H1 (cell line): ENCODE results near the gene DOCK9. TPM values are rescaled to one million over a fixed set of nuclear protein-coding genes. Genes with fewer than 3 reads are reported as not detected.

Experiments used
- CTCF ChIA-PET: fragments of 300-600 bp; sonication (Branson Sonifier 250); formaldehyde crosslinking; loops from one replicate; lab custom pipeline; 2021; ENCODE audit not compliant: partially characterized antibody; lab: Charles Lee
- POLR2A ChIA-PET: fragments of 300-600 bp; sonication (Branson Sonifier 250); formaldehyde crosslinking; loops from one replicate; lab custom pipeline; 2021; ENCODE audit warnings: inconsistent platforms; ENCODE audit not compliant: partially characterized antibody; lab: Charles Lee
- DNase-seq, 2 experiments: peaks; one replicate each; pipeline versions ENCODE4 v3.0.0 to v3.0.0-alpha.2; 2010 to 2022; ENCODE audit warnings: low spot score in 2 of 2, low read depth in 1 of 2, mixed read lengths in 1 of 2
- FAIRE-seq: peaks from 2 replicates; lab custom pipeline; 2011; peaks lifted over from hg19 to GRCh38; lab: Jason Lieb, UNC
- H2AFZ ChIP-seq: 2 replicates; pipeline ENCODE4 v1.8.1; 2012; ENCODE audit warnings: low read length, inconsistent platforms
- H2AK5ac ChIP-seq: 2 replicates; pipeline ENCODE4 v1.6.1; 2013; ENCODE audit warnings: low read depth, low read length
- H2BK120ac ChIP-seq: replicated peaks from 2 replicates; pipeline ENCODE3; 2013; ENCODE audit warnings: low read depth, low read length, inconsistent platforms
- H2BK12ac ChIP-seq: 2 replicates; pipeline ENCODE4 v1.6.1; 2013; ENCODE audit warnings: low read depth, low read length
- H2BK15ac ChIP-seq: 2 replicates; pipeline ENCODE4 v1.6.1; 2013; ENCODE audit warnings: low read length
- H2BK20ac ChIP-seq: 2 replicates; pipeline ENCODE4 v1.6.1; 2013; ENCODE audit warnings: low read length
- H2BK5ac ChIP-seq: 2 replicates; pipeline ENCODE4 v1.6.1; 2013; ENCODE audit warnings: low read depth, low read length
- H3K14ac ChIP-seq: 2 replicates; pipeline ENCODE4 v1.6.1; 2013; ENCODE audit warnings: inconsistent platforms; ENCODE audit not compliant: insufficient read length
- H3K18ac ChIP-seq: 2 replicates; pipeline ENCODE4 v1.6.1; 2013; ENCODE audit warnings: low read length; ENCODE audit errors: extremely low read depth
- H3K23ac ChIP-seq: 2 replicates; pipeline ENCODE4 v1.6.1; 2013; ENCODE audit warnings: inconsistent platforms; ENCODE audit not compliant: insufficient read length
- H3K23me2 ChIP-seq: 2 replicates; pipeline ENCODE4 v1.6.1; 2013; ENCODE audit warnings: low read depth, low read length
- H3K27ac ChIP-seq: 2 replicates; pipeline ENCODE4 v1.6.1; 2011; ENCODE audit warnings: low read depth, low read length, inconsistent platforms
- H3K27me3 ChIP-seq, 4 experiments: replicated peaks in 1 of 4; 1 replicate in 1 of 4; 2 replicates in 3 of 4; pipeline versions ENCODE4 v1.6.1 to v1.8.1; 2011 to 2013; ENCODE audit warnings: low read length in 3 of 4, mild to moderate bottlenecking in 3 of 4, inconsistent platforms in 2 of 4, mixed read lengths in 2 of 4, moderate library complexity in 1 of 4; ENCODE audit not compliant: control insufficient read depth in 3 of 4, insufficient read depth in 3 of 4; ENCODE audit errors: extremely low read depth in 1 of 4
- H3K36me3 ChIP-seq, 4 experiments: 2 replicates each; pipeline versions ENCODE4 v1.6.1 to v1.8.1; 2011 to 2013; ENCODE audit warnings: mild to moderate bottlenecking in 4 of 4, low read length in 3 of 4, moderate library complexity in 2 of 4, control low read depth in 1 of 4, inconsistent platforms in 1 of 4; ENCODE audit not compliant: insufficient read depth in 4 of 4, control insufficient read depth in 2 of 4
- H3K4ac ChIP-seq: replicated peaks from 2 replicates; pipeline ENCODE3; 2013; ENCODE audit warnings: low read length, low read depth, mixed read lengths, inconsistent platforms; ENCODE audit not compliant: insufficient read length
- H3K4me1 ChIP-seq, 4 experiments: replicated peaks in 1 of 4; 1 replicate in 1 of 4; 2 replicates in 3 of 4; pipeline versions ENCODE4 v1.6.1 to v1.8.1; 2011 to 2013; ENCODE audit warnings: low read length in 3 of 4, inconsistent platforms in 2 of 4, mixed read lengths in 1 of 4; ENCODE audit not compliant: insufficient read depth in 4 of 4, control insufficient read depth in 3 of 4
- H3K4me2 ChIP-seq, 2 experiments: 2 replicates each; pipeline versions ENCODE4 v1.6.1 to v1.8.1; 2011 to 2013; ENCODE audit warnings: low read depth in 2 of 2, low read length in 2 of 2, control low read depth in 1 of 2, inconsistent platforms in 1 of 2, mild to moderate bottlenecking in 1 of 2; ENCODE audit not compliant: insufficient read depth in 1 of 2
- H3K4me3 ChIP-seq, 4 experiments: fragments of 200-600, 300-600 bp in 1 of 4; sonication (generic), shearing (Covaris generic), sonication (Bioruptor Twin) in 1 of 4; 2 replicates each; pipeline versions ENCODE4 v1.5.1 to v1.8.1; 2011 to 2016; ENCODE audit warnings: low read length in 4 of 4, low read depth in 3 of 4, control low read depth in 2 of 4, inconsistent platforms in 2 of 4, mild to moderate bottlenecking in 2 of 4, mixed read lengths in 1 of 4, moderate library complexity in 1 of 4; ENCODE audit not compliant: insufficient read depth in 2 of 4; ENCODE audit errors: extremely low read depth in 1 of 4
- H3K56ac ChIP-seq: replicated peaks from 2 replicates; pipeline ENCODE3; 2013; ENCODE audit warnings: low read depth, mild to moderate bottlenecking, mixed read lengths, low read length, inconsistent platforms; ENCODE audit not compliant: insufficient read length
- H3K79me1 ChIP-seq: 2 replicates; pipeline ENCODE4 v1.6.1; 2013; ENCODE audit warnings: low read depth, low read length, control low read depth
- H3K79me2 ChIP-seq, 2 experiments: 2 replicates each; pipeline versions ENCODE4 v1.6.1 to v1.8.1; 2012 to 2013; ENCODE audit warnings: low read length in 2 of 2, mild to moderate bottlenecking in 2 of 2, inconsistent platforms in 1 of 2; ENCODE audit not compliant: insufficient read depth in 2 of 2, control insufficient read depth in 1 of 2
- H3K9ac ChIP-seq, 4 experiments: replicated peaks in 1 of 4; 1 replicate in 1 of 4; 2 replicates in 3 of 4; pipeline versions ENCODE4 v1.6.1 to v1.8.1; 2011 to 2013; ENCODE audit warnings: low read depth in 3 of 4, low read length in 3 of 4, control low read depth in 2 of 4, mild to moderate bottlenecking in 2 of 4, moderate library complexity in 2 of 4, inconsistent platforms in 1 of 4; ENCODE audit errors: extremely low read depth in 1 of 4
- H3K9me3 ChIP-seq, 2 experiments: 2 replicates each; pipeline versions ENCODE4 v1.6.1 to v1.8.1; 2012 to 2013; ENCODE audit warnings: mild to moderate bottlenecking in 2 of 2, moderate library complexity in 2 of 2, control low read depth in 1 of 2, inconsistent platforms in 1 of 2, low read depth in 1 of 2, low read length in 1 of 2, mixed read lengths in 1 of 2; ENCODE audit not compliant: insufficient read depth in 2 of 2
- H4K20me1 ChIP-seq, 2 experiments: replicated peaks in 1 of 2; 2 replicates each; pipeline versions ENCODE3 to v1.8.1; 2011 to 2013; ENCODE audit warnings: inconsistent platforms in 2 of 2, low read length in 2 of 2, mild to moderate bottlenecking in 1 of 2; ENCODE audit not compliant: insufficient read depth in 2 of 2, control insufficient read depth in 1 of 2
- H4K5ac ChIP-seq: 2 replicates; pipeline ENCODE4 v1.6.1; 2013; ENCODE audit warnings: low read length, low read depth, mixed read lengths, inconsistent platforms; ENCODE audit not compliant: insufficient read length
- H4K8ac ChIP-seq: 2 replicates; pipeline ENCODE4 v1.8.0; 2013; ENCODE audit warnings: mild to moderate bottlenecking, moderate library complexity, low read length, inconsistent platforms; ENCODE audit not compliant: insufficient read depth; ENCODE audit errors: extremely low read depth
- H4K91ac ChIP-seq: replicated peaks from 2 replicates; pipeline ENCODE3; 2013; ENCODE audit warnings: low read length, mixed read lengths, inconsistent platforms; ENCODE audit not compliant: insufficient read length
- CREB1 ChIP-seq: IDR thresholded peaks from 2 replicates; pipeline ENCODE4 v1.6.1; 2012; ENCODE audit warnings: inconsistent platforms
- EZH2 ChIP-seq: fragments of 200-600 bp; sonication (generic); IDR thresholded peaks from 2 replicates; pipeline ENCODE4 v1.7.1; 2012; ENCODE audit warnings: low read depth, mild to moderate bottlenecking, moderate library complexity, low read length, inconsistent platforms; ENCODE audit not compliant: severe bottlenecking
- RBBP5 ChIP-seq: IDR thresholded peaks from 2 replicates; pipeline ENCODE4 v1.7.1; 2012; ENCODE audit warnings: low read depth, mild to moderate bottlenecking, inconsistent platforms, low read length, moderate library complexity, borderline replicate concordance
- RFX5 ChIP-seq: IDR thresholded peaks from 2 replicates; pipeline ENCODE4 v1.6.1; 2011; ENCODE audit warnings: low read depth, low read length, improper control_type of control experiment, borderline replicate concordance
- SIX5 ChIP-seq: IDR thresholded peaks from 2 replicates; pipeline ENCODE4 v1.6.1; 2011; ENCODE audit warnings: mild to moderate bottlenecking, low read depth, low read length
- TEAD4 ChIP-seq: IDR thresholded peaks from 2 replicates; pipeline ENCODE4 v1.6.1; 2012; ENCODE audit warnings: low read depth, low read length, inconsistent platforms, mixed read lengths
- WGBS, 2 experiments: shearing (Covaris generic) in 1 of 2; methylation state at CpG; one replicate each; pipeline versions ENCODE4 v1.1.6 to v1.1.7; 2013 to 2015; ENCODE audit warnings: low lambda C conversion rate in 2 of 2, mixed read lengths in 2 of 2, inconsistent platforms in 1 of 2, low coverage in 1 of 2, missing lambda C conversion rate in 1 of 2; ENCODE audit not compliant: insufficient replicate concordance in 2 of 2, insufficient coverage in 1 of 2, insufficient read length in 1 of 2; ENCODE audit errors: extremely low coverage in 1 of 2, missing lambda C conversion rate in 1 of 2; 5-methylcytosine and 5-hydroxymethylcytosine counted together
- polyA plus RNA-seq, 7 experiments: library from polyadenylated mRNA; depleted of rRNA in 3 of 7; stranded (reverse) in 5 of 7; unstranded in 2 of 7; fragments of >200 nt in 5 of 7; fragments of 200-250 nt in 2 of 7; gene quantifications; 1 replicate in 5 of 7; 2 replicates in 1 of 7; 4 replicates in 1 of 7; pipeline versions ENCODE4 v1.2.1 to v1.2.3, GENCODE V29; 2011 to 2013; ENCODE audit warnings: missing spikeins in 2 of 7, mixed read lengths in 2 of 7
- total RNA-seq: library from RNA; stranded (reverse); fragmentation: NEBNext Ultra II Directional; extraction: Animal tissue kit (Norgen Biotek cat#: 25700); gene quantifications from 2 replicates; pipeline ENCODE4 v1.2.1, GENCODE V29; 2021
- TF ChIP-seq, protein P1 (sequence below): IDR thresholded peaks from 2 replicates; pipeline ENCODE4 v1.6.1; 2012; ENCODE audit warnings: inconsistent platforms

DOCK9 gene
- total and polyA plus RNA-seq, 2 of the 8 experiments (the other 6 are each of a cell fraction or from before 2014, with no cell fraction given), result 21.6 to 31.5 TPM

DNA sequence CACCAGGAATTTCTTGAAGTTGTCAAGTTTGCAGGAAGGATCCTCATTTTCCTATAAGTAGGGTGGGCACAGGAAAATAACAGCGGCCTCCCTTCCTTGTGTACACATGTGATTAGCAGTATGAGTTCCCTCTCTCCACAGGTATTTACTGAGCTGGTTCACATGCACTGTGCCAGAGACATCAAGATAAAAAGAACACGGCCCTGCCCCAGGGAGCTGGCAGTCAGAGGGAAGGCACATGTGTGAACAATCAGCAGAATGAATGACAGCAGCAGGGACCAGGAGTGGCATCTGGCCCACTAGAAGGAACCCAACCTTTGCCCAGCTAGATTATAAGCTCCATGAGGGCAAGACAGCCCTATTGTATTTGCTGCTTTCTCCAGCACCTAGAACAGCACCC, 13.9 kb downstream of the DOCK9 start:
- H3K79me1 ChIP-seq, result no peaks in the 10 kb centered on the region
- no peaks in the 10 kb centered on the region for H3K36me3 ChIP-seq
- H3K27ac ChIP-seq, result no peak overlapping the region
- no peak overlapping the region for H2BK12ac ChIP-seq
- no peak overlapping the region for H3K18ac ChIP-seq
- no peak overlapping the region for H3K56ac ChIP-seq
- no peak for DNase-seq
- H3K23me2 ChIP-seq, result no peaks in the 10 kb centered on the region
- H3K4ac ChIP-seq, result no peak overlapping the region
- no peaks in the 10 kb centered on the region for H3K9me3 ChIP-seq
- no peak overlapping the region for H3K4me2 ChIP-seq
- H2BK15ac ChIP-seq, result no peak overlapping the region
- no peak overlapping the region for H2BK120ac ChIP-seq
- no peak overlapping the region for H2AFZ ChIP-seq
- no peak overlapping the region for H2BK20ac ChIP-seq
- no peaks in the 10 kb centered on the region for H3K79me2 ChIP-seq
- no peak overlapping the region for H3K14ac ChIP-seq
- CTCF ChIA-PET, result interaction anchor here (0.6 to 1.9 kb wide), 6 partner anchors 8 to 203 kb away, joined by 3 to 6 read pairs (median 4); no protein-coding TSS in a partner anchor
- peaks cover 0 to 2% (median 0%) of the 10 kb centered on the region in 4 experiments; a peak in 1 of 7 replicates for H3K27me3 ChIP-seq
- POLR2A ChIA-PET, result no interaction called here
- no peak overlapping the region for H3K9ac ChIP-seq
- no peaks in the 10 kb centered on the region for H4K20me1 ChIP-seq
- FAIRE-seq, result no peak
- no peak overlapping the region for H3K4me3 ChIP-seq
- no peak overlapping the region for H3K23ac ChIP-seq
- no peak overlapping the region for H4K8ac ChIP-seq
- H4K91ac ChIP-seq, result no peak overlapping the region
- TF ChIP-seq RBBP5, result no peak
- no peak for TF ChIP-seq TEAD4
- TF ChIP-seq, protein P1, sequence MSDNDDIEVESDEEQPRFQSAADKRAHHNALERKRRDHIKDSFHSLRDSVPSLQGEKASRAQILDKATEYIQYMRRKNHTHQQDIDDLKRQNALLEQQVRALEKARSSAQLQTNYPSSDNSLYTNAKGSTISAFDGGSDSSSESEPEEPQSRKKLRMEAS, result no peak
- TF ChIP-seq SIX5, result no peak
- no peak for TF ChIP-seq RFX5
- no peak for TF ChIP-seq CREB1
- TF ChIP-seq EZH2, result no peak
- 74% methylated on average over 2 of the region's 2 CpGs; no CpG with 5 or more reads in 1 of the 2 experiments for WGBS, 2 experiments
- H4K5ac ChIP-seq, result no peak overlapping the region
- H3K4me1 ChIP-seq, result no peaks in the 10 kb centered on the region
- H2BK5ac ChIP-seq, result no peak overlapping the region
- H2AK5ac ChIP-seq, result no peak overlapping the region
